Esophagus squamous epithelium (tissue), 4 donors: ENCODE results near the gene IST1.
A peak's percentile ranks its signal among the peaks of the same experiment; 100 is the strongest.

Source experiments
- POLR2A ChIP-seq, 4 donors: fragments of 450-650 bp; IDR thresholded peaks; one replicate each; pipeline ENCODE4 v1.6.1; 2017; ENCODE audit warnings: antibody characterized with exemption in 4 of 4, mild to moderate bottlenecking in 4 of 4, moderate library complexity in 3 of 4
- TF ChIP-seq, protein P1 (sequence below), 6 experiments: fragments of 450-650 bp in 4 of 6; fragments of 200-600 bp in 2 of 6; sonication (generic) in 2 of 6; IDR thresholded peaks; one replicate each; pipeline ENCODE4 v1.5.1; 2016 to 2019; ENCODE audit warnings: antibody characterized with exemption in 6 of 6, mild to moderate bottlenecking in 4 of 6, moderate library complexity in 4 of 6

DNA sequence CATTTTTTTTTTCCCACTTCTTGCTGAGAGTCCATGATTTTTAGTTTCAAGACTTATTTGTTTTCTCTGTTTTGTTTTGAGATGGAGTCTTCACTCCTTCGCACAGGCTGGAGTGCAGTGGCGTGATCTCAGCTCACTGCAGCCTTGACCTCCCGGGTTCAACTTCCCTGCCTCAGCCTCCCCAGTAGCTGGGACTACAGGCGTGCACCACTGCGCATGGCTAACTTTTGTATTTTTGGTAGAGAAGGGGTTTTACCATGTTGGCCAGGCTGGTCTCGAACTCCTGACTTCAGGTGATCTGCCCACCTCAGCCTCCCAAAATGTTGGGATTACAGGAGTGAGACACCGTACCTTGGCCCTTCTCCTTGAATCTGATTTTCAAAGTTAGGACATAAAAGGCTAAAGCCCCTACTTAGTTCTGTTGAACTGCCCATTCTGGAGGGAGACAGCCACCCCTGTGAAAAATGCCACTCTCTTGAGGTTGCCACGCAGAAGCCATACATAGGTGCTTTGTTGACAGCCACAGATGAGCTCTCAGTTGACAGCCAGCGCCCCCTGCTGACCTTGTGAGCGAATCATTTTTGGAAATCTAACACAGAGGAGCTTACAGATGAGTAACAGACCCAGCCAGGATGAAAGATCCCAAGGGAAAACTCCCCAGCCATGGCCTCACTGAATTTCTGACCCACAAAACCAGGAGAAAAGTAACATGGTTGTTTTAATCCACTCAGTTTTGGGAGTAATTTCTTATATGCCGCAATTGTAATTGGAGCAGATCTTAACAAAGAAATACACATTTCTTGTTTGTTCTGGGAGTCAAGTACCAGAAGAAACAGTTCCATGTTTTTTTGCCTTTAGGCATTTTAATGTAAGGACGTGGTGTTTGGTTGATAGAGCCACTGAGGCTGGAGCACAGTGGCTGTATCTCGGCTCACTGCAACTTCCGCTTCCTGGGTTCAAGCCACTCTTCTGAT is 66.0 kb downstream of the IST1 start:
- TF ChIP-seq, protein P1, sequence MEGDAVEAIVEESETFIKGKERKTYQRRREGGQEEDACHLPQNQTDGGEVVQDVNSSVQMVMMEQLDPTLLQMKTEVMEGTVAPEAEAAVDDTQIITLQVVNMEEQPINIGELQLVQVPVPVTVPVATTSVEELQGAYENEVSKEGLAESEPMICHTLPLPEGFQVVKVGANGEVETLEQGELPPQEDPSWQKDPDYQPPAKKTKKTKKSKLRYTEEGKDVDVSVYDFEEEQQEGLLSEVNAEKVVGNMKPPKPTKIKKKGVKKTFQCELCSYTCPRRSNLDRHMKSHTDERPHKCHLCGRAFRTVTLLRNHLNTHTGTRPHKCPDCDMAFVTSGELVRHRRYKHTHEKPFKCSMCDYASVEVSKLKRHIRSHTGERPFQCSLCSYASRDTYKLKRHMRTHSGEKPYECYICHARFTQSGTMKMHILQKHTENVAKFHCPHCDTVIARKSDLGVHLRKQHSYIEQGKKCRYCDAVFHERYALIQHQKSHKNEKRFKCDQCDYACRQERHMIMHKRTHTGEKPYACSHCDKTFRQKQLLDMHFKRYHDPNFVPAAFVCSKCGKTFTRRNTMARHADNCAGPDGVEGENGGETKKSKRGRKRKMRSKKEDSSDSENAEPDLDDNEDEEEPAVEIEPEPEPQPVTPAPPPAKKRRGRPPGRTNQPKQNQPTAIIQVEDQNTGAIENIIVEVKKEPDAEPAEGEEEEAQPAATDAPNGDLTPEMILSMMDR (IDR thresholded peaks at IDR 0.05), result peak; percentile 60 to 75 (median 70)
- no peak for TF ChIP-seq POLR2A (IDR thresholded peaks at IDR 0.05)
